Stimulated activated CD4-positive, alpha-beta T cell treated with anti-CD3 and anti-CD28 coated beads, TNF-alpha, amount 100 ng/mL, for 1 hour (primary cell): Measurements from ENCODE around the gene SYNE2.

Experiments
- DNase-seq, 3 donors: peaks; one replicate each; pipeline ENCODE4 v3.0.0-alpha.2; 2020; ENCODE audit warnings: low read depth in 3 of 3, low spot score in 1 of 3

The SYNE2 gene

DNA sequence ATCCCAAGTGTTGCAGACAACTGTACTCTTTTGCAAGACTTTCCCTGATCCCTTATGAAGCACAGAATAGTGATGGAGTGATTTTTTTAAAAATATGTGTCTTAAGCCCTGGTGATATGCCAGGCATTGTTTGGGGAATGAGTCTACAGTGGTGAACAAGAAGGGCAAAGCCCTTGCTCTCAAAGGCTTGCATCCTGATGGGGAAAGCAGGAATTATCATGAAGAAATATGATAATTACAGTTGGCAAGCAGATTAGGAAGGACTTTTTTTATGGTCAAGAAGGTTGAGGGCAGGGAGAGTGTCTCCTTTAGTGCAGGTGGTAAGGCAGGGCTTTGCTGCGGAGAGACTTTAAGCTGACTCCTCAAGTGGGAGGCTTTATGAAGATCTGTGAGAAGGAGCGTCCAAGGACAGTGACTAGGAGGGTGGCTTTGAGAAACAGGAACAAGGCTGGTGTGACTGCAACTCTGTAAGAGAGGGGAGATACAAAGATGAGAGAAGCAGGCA is 100.2 kb downstream of the SYNE2 start:
- DNase-seq, result no peak

- no peak for DNase-seq
Observed at GRCh38 chr14:63956326-63956725, 103.5 kb downstream of the SYNE2 start.

DNA sequence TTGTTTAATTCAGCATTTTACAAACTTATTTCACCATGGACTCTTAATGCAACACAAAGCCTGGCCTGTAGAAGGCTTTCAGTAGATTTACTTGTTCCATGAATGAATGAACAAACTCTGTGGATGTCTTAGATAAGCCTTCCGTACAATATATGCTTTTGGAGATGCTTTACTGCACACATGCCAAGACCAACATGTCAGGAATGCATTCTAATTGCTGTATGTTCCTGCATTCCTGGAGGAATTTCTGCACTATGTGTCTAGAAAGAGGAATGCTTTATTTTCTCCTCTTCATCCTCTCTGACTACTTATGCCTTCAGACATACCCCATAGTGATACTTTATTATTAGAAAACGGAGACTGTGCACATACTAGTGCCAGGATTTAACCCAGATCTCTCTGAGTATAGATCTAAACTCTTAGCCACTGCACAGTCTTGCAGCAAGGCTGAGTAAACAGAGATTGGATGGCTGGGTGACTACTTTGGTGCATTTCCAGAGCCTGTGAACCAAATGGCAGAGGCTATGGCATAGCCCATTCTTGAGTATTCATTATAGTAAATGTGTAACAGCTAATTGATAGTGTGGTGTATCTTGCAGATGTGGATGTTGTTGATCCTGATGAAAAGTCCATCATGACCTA is 108.2 kb downstream of the SYNE2 start:
- DNase-seq, result no peak

- no peak for DNase-seq
Observed at GRCh38 chr14:63962906-63963305, 110.1 kb downstream of the SYNE2 start.

- DNase-seq, result no peak
Observed at GRCh38 chr14:63963439-63963838, 110.6 kb downstream of the SYNE2 start.

DNA sequence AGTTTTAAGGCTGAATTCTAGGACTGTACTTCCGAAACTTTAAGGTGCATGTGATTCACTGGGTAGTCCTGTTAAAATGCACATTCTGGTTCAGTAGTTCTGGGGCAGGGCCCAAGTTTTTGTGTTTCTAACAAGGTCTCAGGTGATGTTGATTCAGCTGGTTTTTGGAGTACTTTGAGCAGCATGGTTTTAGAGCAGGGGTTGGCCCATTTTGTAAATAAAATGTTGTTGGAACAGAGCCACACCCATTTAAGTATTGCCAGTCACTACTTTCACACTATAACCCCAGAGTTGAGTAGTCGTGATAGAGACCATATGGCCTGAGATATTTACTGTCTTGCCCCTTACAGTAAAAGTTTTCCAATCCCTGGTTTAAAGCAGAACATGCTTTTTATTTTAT is 111.3 kb downstream of the SYNE2 start:
- no peak for DNase-seq

DNA sequence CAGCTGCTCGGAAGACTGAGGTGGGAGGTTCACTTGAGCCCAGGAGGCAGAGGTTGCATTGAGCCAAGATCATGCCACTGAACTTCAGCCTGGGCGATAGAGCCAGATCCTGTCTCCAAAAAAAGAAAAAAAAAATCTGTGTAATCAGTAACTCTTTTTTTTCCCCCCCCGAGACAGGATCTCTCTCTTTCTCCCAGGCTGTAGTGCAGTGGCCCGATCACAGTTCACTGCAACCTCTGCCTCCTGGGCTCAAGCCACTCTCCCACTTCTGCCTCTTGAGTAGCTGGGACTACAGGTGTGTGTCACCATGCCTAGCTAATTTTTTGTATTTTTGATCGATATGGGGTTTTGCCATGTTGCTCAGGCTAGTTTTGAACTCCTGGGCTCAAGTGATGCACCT is 113.6 kb downstream of the SYNE2 start:
- DNase-seq, result no peak

GRCh38 chr14:63972323-63972932 is 119.6 kb downstream of the SYNE2 start:
- DNase-seq, result no peak

- DNase-seq, result no peak
Observed at GRCh38 chr14:63974176-63974575, 121.4 kb downstream of the SYNE2 start.

GRCh38 chr14:63981569-63981968 is 128.8 kb downstream of the SYNE2 start:
- DNase-seq, result no peak

- DNase-seq, result no peak
Observed at GRCh38 chr14:63982156-63982555, 129.4 kb downstream of the SYNE2 start.

DNA sequence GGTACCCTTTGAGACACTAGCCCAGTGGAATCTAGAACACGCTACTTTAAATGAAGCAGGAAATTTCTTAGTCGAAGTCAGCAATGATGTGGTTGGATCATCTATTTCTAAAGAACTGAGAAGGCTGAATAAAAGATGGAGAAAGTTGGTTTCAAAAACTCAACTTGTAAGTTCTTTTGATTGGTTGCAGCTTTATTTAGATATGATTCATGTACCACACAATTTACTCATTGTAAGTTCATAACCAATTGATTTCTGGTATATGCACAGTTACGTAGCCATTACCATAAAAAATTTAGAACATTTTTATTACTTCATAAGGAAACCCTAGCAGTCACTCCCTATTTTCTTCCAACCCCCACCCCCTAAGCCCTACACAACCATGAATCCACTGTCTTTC is 129.8 kb downstream of the SYNE2 start:
- DNase-seq, result no peak

DNA sequence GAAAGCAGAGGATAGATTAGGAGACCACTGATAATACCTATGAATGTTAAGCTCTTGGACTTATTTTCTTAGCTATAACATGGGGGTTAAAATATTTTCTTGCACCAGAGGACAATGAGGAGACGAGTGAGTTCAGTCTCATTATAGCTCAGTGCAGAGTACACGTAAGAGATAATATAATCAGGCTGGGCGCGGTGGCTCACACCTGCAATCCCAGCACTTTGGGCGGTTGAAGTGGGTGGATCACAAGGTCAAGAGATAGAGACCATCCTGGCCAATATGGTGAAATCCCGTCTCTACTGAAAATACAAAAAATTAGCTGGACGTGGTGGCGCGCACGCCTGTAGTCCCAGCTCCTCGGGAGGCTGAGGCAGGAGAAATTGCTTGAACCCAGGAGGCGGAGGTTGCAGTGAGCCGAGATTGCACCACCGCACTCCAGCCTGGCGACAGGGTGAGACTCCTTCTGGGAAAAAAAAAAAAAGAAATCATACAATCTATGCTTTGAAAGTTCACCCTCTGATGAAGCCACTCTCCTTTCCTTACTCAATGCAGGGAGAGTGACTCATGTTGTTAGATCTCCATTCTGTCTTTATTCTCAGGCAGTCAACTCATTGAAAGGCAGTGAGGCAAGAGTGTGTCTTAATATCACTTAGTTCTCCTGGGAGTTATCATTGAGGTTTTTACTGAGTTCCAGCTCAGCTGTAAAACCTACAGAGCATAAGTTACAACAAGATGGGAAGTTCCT is 134.2 kb downstream of the SYNE2 start:
- no peak for DNase-seq

DNA sequence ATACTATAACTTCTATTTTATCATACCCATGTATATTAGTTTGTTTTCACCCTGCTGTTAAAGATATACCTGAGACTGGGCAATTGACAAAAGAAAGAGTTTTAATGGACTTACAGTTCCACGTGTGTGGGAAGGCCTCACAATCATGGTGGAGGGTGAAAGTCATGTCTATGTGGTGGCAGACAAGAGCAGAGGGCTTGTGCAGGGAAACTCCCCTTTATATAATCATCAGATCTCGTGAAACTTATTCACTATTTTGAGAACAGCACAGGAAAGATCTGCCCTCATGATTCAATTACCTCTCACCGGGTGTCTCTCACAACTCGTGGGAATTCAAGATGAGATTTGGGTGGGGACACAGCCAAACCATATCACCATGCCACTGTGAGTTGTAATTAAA is 135.8 kb downstream of the SYNE2 start:
- DNase-seq, result no peak

DNA sequence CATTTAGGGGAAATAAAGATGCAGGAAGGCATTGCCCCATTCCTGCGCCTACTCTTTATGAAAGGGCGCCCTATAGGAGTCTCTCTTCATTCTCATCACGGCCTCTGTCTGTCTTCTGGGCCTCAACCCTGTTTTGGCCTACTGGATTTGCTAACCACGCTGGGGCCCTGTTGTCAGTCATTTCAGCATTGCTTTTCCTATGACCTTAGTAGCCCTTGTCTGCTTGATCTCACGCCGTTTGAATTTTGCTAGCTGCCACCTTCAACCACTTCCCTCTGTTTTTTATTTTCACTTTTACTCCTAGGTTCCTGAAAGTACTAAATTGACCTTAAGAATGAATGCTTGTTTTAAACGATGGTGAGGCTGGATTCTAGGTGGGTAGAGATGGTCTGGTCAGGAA is 139.0 kb downstream of the SYNE2 start:
- DNase-seq, result no peak

GRCh38 chr14:63992858-63993257 is 140.1 kb downstream of the SYNE2 start:
- no peak for DNase-seq

DNA sequence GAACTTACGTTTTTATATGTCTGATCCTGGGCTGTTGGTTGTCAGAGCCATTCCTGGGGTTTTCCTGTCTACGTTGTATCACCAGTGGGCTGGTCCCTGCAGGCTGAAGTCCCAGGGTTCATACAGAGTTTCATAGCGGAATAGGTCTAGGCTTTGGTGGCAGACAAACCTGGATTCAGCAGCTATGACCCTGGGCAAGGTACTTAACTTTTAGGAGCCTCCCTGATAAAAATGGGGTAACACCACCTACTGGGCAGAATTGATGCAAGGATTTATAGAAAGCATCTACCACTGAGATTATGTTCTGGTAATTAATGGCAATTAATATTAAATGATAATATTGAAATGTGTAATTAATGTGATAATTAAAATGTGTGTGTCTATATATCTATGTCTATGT is 141.2 kb downstream of the SYNE2 start:
- DNase-seq, result no peak

DNA sequence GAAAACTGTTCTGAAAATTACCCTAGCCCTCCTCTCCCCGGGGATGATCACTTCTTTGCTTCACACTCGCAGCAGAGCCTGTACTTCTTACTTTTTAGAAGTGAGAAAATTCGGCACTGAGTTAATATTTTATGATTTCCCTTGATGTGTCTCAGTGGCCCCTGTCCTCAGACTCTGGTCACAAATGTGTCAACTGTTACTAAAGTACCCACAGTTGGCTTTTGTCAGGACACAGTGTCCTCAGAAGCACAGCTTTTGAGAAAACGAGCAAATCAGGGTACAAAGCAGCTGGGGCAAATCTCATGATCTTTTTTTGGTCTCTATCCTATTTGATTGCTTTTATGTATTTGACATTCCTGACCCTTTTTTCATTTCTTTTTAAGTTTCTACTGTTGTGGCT is 142.5 kb downstream of the SYNE2 start:
- no peak for DNase-seq

DNA sequence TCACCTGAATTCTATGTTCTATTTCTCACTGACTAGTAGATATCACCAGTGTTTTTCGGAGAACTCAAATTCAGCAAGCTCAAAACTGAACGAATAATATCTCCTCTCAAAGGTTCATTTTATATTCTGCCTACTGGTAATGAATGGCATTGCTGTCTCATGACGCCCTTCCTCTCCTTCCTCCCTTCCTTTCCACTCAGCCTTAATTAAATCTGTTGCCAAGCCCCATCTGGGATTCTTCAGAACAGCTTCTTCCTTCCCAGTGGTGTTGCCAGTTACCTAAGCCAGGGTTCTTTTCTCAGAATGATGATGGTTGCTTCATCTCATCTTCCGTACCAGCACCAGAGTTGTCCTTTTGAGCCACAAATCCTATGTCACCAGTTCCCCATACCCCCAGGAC is 143.2 kb downstream of the SYNE2 start:
- no peak for DNase-seq

DNA sequence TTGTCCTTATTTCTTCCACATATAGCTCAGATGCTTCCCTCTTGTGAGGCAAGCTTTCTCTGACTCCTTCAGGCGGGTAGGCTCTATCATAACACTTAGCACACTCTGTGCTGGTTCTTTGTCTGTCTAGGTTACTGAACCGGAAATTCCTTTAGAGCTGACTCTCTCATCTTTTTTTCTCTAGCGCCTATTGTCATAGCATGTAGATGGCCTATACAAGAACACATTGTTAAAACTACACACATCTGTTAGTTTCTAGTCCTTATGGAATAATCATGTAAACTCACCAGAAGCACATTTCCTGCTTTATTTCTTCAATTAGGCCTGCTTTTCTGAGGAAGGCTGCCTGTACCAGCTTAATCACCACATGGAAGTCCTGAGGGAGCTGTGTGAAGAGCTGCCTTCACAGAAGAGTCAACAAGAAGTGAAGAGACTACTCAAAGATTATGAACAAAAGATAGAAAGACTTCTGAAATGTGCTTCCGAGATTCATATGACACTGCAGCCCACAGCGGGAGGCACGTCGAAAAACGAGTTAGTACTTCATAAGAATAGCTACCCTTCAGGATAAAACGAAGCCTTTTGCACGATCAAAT is 143.9 kb downstream of the SYNE2 start:
- no peak for DNase-seq

DNA sequence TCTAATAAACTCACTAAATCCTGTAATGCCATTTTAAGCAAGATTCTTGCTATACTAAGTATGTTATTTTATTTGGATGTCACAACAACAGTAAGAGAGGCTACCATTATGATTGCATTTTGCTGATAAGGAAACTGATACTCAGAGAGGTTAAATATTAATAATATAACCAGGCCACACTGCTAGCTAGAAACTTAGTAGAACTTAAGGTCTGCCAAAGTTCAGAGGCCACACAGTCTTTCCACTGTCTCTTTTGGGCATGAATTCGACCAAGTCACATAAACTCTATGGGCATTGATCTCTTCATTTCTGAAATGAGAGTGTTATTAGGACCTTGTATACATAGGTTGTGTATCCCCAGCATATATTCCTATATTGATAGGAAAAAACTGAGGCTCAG is 147.9 kb downstream of the SYNE2 start:
- no peak for DNase-seq

- DNase-seq, result no peak
Observed at GRCh38 chr14:64005822-64006221, 153.0 kb downstream of the SYNE2 start.
